ENCODE data around the gene ABCA7. TPM values are rescaled to one million over a fixed set of nuclear protein-coding genes. Genes with fewer than 3 reads are reported as not detected.

The ABCA7 gene
- total RNA-seq, 4 donors from 2014 or later, result 3.9 to 9.5 (median 6.9) TPM

- DNase-seq (ENCODE audit: extremely low spot score), result no peak
- H3K4me1 ChIP-seq, result peaks cover 19 to 53% (median 48%) of the 10 kb centered on the region in 4 donors
- 27% methylated on average over 8 of the region's 21 CpGs for WGBS
- H3K27me3 ChIP-seq, result peaks cover 15 to 91% (median 47%) of the 10 kb centered on the region in 4 donors
- no peak for TF ChIP-seq EP300 (IDR thresholded peaks at IDR 0.05)
- TF ChIP-seq POLR2AphosphoS5 (IDR thresholded peaks at IDR 0.05), result no peak
- TF ChIP-seq POLR2A (IDR thresholded peaks at IDR 0.05; ENCODE audit: low read depth), result no peak
- TF ChIP-seq CTCF (IDR thresholded peaks at IDR 0.05), result no peak
- H3K4me3 ChIP-seq, result no peak overlapping the region
- H3K27ac ChIP-seq (replicated peaks in 1 of 4), result no peak overlapping the region
- H3K36me3 ChIP-seq, result no peaks in the 10 kb centered on the region
- intact Hi-C loops (cut with DNase I), result no loop called here
- no peaks in the 10 kb centered on the region for H3K9me3 ChIP-seq
Observed at GRCh38 chr19:1070576-1070930, 30.6 kb downstream of the ABCA7 start.

GRCh38 chr19:1070931-1071791, 31.3 kb downstream of the ABCA7 start:
- no peak overlapping the region for H3K27ac ChIP-seq (replicated peaks in 1 of 4)
- no peaks in the 10 kb centered on the region for H3K36me3 ChIP-seq
- TF ChIP-seq CTCF (IDR thresholded peaks at IDR 0.05) (no peak), POLR2A (IDR thresholded peaks at IDR 0.05; ENCODE audit: low read depth) (no peak)
- DNase-seq (ENCODE audit: extremely low spot score), result no peak
- no peaks in the 10 kb centered on the region for H3K9me3 ChIP-seq
- intact Hi-C loops (cut with DNase I), result no loop called here
- peaks cover 19 to 47% (median 43%) of the 10 kb centered on the region in 4 donors for H3K4me1 ChIP-seq
- peak overlapping the region; percentile 6 to 45 (median 16) for H3K4me3 ChIP-seq
- peaks cover 15 to 85% (median 44%) of the 10 kb centered on the region in 4 donors for H3K27me3 ChIP-seq
- 52% methylated on average over 23 of the region's 99 CpGs for WGBS

DNA sequence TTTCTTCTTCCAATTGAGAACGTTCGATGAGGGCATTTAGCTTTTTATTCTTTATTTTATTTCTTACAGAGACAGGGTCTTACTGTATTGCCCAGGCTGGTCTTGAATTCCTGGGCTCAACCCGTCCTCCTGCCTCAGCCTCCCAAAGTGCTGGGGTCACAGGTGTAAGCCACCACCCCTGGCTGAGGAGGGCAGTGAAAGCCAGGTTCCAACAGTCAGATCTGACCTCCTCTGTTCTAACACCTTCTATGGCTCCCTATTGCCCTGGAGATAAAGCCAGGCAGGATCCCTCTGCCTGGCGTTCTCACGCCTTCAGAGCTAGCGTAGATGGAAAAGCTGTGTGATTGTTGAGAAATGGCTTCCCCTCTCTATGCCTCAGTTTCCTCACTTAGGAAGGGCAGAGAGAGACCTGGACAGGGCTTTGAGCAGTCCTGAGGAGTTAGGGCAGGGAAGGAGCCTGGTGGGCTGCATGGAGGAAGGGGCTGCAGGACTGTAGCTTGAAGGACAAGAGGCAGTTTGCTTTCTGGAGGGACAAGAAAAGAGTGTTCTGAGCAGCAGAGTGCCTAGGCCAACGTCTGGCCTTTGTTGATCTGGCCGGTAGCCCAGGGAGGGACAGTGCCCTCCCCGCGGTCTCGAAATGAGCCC, 32.6 kb downstream of the ABCA7 start:
- WGBS, result 86% methylated on average over 11 of the region's 11 CpGs
- Histone ChIP-seq H3K4me1 (peaks cover 8 to 33% (median 32%) of the 10 kb centered on the region in 4 donors), H3K36me3 (no peaks in the 10 kb centered on the region), H3K27ac (replicated peaks in 1 of 4) (no peak overlapping the region), H3K4me3 (no peak overlapping the region), H3K27me3 (peaks cover 8 to 72% (median 31%) of the 10 kb centered on the region in 4 donors), H3K9me3 (no peaks in the 10 kb centered on the region)
- TF ChIP-seq POLR2AphosphoS5 (IDR thresholded peaks at IDR 0.05) (no peak), POLR2A (IDR thresholded peaks at IDR 0.05; ENCODE audit: low read depth) (no peak), CTCF (IDR thresholded peaks at IDR 0.05) (no peak), EP300 (IDR thresholded peaks at IDR 0.05) (no peak)
- no peak for DNase-seq (ENCODE audit: extremely low spot score)
- intact Hi-C loops (cut with DNase I), result no loop called here

DNA sequence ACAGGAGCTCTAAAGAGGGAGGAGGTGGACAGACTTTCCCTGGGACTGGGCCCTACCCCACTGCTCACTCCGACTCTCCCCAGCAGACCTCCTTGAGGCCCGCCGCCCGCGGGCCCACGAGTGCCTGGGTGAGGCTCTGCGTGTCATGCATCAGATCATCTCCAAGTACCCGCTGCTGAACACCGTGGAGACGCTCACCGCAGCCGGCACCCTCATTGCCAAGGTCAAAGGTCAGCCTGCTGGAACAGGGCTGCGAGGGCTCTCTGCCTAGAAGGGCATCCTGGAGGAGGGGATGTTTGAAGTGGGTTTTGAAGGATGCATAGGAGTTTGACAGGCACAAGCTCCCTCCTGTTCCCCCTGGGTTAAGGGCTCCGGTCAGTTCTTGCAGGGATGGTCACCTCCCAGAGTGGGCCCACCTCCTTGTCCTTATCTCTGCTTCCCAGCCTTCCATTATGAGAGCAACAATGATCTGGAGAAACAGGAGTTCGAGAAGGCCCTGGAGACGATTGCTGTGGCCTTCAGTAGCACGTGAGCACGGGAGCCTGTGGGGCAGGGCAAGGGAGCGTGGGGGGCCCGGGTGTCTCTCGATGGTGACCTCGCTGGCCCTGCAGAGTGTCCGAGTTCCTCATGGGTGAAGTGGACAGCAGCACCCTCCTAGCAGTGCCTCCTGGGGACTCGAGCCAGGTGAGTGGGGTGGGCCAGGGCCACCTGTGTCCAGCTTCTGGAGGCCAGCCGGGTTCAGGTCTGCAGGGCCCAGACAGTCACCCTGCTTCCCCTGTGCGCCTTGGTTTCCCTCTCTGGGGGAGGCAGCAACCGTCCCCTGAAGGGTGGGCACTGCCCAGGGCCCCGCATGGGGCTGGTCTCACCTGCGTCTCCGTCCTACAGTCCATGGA, 33.4 kb downstream of the ABCA7 start:
- Histone ChIP-seq H3K27ac (replicated peaks in 1 of 4) (no peak overlapping the region), H3K36me3 (no peaks in the 10 kb centered on the region), H3K4me1 (peaks cover 7 to 31% (median 25%) of the 10 kb centered on the region in 4 donors), H3K9me3 (no peaks in the 10 kb centered on the region), H3K27me3 (peaks cover 8 to 63% (median 23%) of the 10 kb centered on the region in 4 donors), H3K4me3 (no peak overlapping the region)
- 91% methylated on average over 16 of the region's 30 CpGs for WGBS
- intact Hi-C loops (cut with DNase I), result no loop called here
- TF ChIP-seq CTCF (IDR thresholded peaks at IDR 0.05), result no peak
- no peak for TF ChIP-seq POLR2AphosphoS5 (IDR thresholded peaks at IDR 0.05)
- TF ChIP-seq EP300 (IDR thresholded peaks at IDR 0.05), result no peak
- no peak for TF ChIP-seq POLR2A (IDR thresholded peaks at IDR 0.05; ENCODE audit: low read depth)
- DNase-seq (ENCODE audit: extremely low spot score), result no peak

All from esophagus muscularis mucosa (tissue), 4 donors.